HG03378 (cell line): ENCODE measurements around the gene FZD8.

Experiments
- ATAC-seq: cut with Tn5 transposase; IDR thresholded peaks from one replicate; pipeline ENCODE4 v1.9.1; 2021; ENCODE audit warnings: mild to moderate bottlenecking, moderate library complexity; ENCODE audit not compliant: unreplicated experiment

Gene FZD8

GRCh38 chr10:35607475-35608327 is 34.4 kb downstream of the FZD8 start:
- no peak for ATAC-seq

- ATAC-seq: no peak
Observed at GRCh38 chr10:35606430-35606829, 35.7 kb downstream of the FZD8 start.

GRCh38 chr10:35605191-35605590 is 36.9 kb downstream of the FZD8 start, which contains the start of gene GJD4:
TSS of gene GJD4 (plus strand) at chr10:35605341. CDS start at chr10:35605568, 227 bp downstream.
- no peak for ATAC-seq

GRCh38 chr10:35600193-35600592 is 41.9 kb downstream of the FZD8 start:
- no peak for ATAC-seq

GRCh38 chr10:35598379-35598778 is 43.7 kb downstream of the FZD8 start:
- ATAC-seq: no peak

- ATAC-seq: no peak
Observed at GRCh38 chr10:35595106-35595505, 47.0 kb downstream of the FZD8 start.

GRCh38 chr10:35594115-35595079 is 47.7 kb downstream of the FZD8 start:
- no peak for ATAC-seq

GRCh38 chr10:35592441-35592840 is 49.7 kb downstream of the FZD8 start:
- ATAC-seq: no peak

- ATAC-seq: no peak
Observed at GRCh38 chr10:35588836-35589235, 53.3 kb downstream of the FZD8 start.
